Stimulated activated CD8-positive, alpha-beta memory T cell treated with anti-CD3 and anti-CD28 coated beads, Interleukin-15, amount 100 ng/mL, for 24 hours (primary cell): Measurements from ENCODE around the gene DPP6.
"Not testable (repeated sequence)": the region's sequence is repeated elsewhere in the genome, so short reads cannot be mapped to it uniquely, and the experiment has no call there.

Experiments used
- DNase-seq: peaks from one replicate; pipeline ENCODE4 v3.0.0-alpha.2; 2020; ENCODE audit warnings: low read depth

The DPP6 gene

DNA sequence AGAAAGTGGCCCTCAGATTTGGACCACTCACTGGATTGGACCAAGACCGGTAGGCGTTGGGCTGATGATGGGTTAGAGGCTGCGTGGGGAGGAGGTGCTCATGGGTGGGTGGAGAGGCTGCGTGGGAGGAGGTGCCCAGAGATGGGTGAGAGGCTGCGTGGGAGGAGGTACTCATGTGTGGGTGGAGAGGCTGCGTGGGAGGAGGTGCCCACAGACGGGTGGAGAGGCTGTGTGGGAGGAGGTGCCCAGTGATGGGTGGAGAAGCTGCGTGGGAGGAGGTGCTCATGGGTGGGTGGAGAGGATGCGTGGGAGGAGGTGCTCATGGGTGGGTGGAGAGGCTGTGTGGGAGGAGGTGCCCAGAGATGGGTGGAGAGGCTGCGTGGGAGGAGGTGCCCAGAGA is 604.4 kb downstream of the DPP6 start:
- no peak for DNase-seq

DNA sequence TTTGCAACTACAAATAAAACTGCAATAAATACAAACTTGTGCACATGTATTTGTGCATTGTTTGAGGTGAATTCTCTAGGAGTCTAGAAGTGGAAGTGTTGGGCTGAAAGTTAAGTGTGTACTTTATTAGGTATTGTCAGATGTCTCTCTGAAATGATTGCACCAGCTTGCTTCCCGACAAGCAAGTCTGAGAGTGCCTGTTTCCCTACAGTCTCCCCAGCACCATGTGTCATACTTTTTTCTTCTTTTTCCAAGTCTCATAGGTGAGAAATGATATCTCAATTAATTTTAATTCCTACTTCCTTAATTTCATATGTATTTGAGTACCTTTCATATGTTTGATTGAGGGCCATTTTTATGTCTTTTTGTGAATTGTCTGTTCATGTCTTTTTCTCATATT is 614.6 kb downstream of the DPP6 start:
- no peak for DNase-seq

DNA sequence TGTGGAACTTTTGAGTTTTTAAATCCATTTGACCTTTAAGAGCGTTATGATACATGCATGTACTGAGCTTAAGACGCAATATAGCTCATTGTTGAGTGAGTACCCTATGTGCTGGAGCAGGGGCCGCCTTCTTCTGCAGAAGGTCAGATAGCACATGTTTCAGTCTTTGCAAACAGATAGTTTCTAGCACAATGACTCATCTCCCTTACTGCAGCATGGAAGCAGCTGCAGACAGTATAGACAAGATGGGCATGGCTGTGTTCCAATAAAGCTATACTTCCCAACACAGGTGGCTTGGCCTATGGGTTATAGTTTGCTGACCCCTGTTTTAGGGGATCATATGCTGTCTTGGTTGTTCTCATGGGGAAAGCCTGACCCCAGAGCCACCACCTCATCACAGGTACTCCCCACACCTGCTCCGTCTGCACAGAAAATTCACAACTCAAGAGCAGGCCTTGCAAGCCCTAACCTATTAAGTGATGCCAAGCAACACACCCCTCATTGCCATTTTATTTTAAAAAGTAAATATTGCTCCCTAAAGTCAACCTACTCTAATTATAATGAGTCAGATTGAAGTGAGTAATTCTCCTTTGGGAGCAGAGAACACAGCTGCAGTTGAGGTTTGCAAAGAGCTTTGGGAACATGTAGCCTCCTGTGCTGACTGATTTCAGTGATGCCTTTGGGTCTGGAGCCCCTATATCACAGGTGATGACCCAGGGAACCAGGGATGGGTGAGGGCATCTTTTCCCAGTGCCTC is 620.6 kb downstream of the DPP6 start:
- no peak for DNase-seq

DNA sequence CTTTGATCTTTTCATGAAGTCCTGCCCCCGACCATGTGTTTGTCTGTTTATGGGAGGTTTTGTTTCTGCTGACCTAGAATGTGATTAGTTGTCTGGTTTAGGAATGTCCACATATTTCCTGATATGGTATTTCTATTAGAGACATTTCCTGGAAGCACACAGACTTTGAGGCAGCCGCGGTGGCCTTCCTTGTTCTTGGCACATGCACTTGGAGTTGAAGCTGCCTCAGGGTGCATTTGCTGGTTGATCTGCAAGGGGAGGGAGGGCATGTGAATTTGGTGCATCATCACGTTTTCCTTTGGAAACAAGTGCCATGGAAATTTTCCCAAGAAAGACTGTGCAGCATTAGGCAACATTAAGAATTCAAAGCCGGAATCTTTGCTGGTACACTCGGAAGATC is 622.0 kb downstream of the DPP6 start:
- no peak for DNase-seq

DNA sequence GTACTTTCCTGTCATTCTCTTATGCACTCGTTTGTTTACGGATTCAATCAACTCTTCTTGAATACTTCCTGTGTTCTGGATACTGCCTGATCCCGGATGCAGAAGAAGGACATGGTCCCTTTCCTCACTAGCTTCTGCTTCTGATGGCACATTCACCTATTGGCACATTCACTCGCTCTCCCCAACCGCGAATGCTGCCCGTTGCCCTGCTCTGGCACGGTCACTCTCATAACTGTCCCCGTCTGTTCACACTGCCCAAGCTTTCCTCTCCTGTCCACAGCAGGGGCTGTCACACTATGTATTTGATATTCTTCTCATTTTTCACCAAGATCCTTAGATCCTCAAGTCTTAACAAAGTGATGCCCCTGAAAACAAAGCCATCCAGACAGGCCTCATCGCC is 623.4 kb downstream of the DPP6 start:
- no peak for DNase-seq

DNA sequence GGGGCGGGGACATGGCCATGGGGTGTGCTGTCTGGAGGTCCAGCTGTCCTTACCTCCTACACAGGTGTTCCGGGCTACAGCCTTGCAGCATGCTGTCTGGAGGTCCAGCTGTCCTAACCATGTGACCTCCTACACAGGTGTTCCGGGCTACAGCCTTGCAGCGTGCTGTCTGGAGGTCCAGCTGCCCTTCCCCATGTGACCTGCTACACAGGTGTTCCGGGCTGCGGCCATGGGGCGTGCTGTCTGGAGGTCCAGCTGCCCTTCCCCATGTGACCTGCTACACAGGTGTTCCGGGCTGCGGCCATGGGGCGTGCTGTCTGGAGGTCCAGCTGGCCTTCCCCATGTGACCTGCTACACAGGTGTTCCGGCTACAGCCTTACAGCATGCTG is 623.8 kb downstream of the DPP6 start:
- not testable (repeated sequence) for DNase-seq

DNA sequence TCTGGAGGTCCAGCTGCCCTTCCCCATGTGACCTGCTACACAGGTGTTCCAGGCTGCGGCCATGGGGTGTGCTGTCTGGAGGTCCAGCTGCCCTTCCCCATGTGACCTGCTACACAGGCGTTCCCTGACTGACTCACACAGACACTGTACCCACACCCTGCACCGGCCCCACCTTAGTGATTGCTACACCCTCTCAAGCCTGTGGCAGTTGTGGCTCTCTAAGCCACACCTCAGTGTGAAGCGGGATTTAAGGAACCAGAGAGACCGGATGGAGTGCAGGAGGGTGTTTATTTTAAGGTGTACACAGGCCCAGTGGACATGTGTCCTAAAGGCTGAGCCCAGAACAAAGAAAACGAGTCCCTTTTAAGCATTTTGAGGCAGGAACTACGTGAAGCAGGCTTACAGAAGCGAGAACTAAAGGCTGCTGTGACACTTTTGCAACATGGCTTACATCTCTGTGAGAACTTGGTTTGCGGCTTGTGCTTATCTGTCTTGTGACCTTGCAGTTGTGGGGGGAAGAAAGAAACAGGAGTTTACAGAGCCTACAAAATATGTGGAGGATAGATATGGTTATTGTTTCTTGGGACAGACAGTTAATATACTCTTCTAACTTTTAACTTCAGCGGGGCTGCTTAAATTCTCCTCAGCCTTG is 624.4 kb downstream of the DPP6 start:
- no peak for DNase-seq

DNA sequence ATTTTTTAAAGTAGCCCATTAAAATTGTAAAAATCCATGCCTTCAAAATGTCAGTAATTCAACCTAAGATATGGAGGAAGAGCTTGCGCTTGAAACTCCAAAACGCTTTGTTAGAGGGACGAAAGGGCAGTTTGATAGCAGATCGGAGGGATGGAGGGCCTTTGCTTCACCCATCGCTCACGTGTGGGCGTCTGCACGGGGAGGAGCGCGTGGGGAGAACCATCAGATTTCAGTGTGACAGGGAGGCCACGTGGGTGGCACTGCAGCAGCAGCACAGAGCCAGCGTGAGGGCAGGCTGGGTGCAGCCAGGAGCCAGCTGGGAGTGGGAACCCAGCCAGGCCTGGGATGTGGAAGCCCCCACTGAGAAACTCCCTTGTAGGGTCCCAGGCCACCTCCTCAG is 625.3 kb downstream of the DPP6 start:
- DNase-seq, result no peak

DNA sequence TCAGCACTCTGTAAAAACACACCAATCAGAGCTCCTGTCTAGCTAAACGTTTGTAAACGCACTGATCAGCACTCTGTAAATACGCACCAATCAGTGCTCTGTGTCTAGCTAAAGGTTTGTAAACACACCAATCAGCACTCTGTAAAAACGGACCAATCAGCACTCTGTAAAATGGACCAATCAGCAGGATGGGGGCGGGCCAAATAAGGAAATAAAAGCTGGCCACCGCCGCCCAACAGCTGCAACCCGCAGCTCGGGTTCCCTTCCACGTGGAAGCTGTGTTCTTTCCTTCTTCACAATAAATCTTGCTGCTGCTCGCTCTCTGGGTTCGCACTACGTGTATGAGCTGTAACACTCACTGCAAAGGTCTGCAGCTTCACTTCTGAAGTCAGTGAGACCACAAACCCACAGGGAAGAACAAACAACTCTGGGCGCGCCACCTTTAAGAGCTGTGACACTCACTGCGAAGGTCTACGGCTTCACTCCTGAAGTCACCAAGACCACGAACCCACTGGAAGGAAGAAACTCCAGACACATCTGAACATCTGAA is 625.9 kb downstream of the DPP6 start:
- DNase-seq, result not testable (repeated sequence)

DNA sequence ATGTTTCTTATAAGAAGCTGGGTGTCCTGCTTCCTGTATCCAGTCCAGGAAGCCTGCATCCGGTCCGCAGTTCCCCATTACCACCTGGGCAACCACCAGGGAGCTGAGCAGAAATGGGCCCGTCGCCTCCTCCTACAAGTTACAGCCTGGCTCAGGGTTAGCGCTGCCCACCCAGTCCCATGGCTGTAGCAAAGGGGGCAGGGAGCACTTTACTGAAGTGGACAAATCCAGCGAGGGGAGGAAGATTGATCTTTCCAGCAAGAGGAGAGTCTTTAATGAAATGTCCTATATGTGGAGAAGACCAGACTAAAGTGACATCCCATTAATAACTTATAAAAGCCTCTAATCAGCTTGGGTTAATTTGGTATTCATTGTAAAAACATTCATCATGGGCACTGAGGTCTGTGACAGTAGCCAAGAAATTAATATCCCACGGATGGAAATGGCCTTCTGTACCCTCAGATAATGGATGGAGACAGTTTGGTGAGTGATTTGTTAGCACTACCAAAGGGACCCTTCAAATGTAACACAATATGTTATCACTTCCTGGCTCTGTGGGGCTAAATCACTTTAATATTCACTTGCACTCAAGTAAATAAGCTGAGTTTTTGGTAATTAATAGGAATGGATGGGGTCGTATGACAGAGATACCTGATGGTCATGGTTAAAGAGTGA is 627.3 kb downstream of the DPP6 start:
- no peak for DNase-seq

DNA sequence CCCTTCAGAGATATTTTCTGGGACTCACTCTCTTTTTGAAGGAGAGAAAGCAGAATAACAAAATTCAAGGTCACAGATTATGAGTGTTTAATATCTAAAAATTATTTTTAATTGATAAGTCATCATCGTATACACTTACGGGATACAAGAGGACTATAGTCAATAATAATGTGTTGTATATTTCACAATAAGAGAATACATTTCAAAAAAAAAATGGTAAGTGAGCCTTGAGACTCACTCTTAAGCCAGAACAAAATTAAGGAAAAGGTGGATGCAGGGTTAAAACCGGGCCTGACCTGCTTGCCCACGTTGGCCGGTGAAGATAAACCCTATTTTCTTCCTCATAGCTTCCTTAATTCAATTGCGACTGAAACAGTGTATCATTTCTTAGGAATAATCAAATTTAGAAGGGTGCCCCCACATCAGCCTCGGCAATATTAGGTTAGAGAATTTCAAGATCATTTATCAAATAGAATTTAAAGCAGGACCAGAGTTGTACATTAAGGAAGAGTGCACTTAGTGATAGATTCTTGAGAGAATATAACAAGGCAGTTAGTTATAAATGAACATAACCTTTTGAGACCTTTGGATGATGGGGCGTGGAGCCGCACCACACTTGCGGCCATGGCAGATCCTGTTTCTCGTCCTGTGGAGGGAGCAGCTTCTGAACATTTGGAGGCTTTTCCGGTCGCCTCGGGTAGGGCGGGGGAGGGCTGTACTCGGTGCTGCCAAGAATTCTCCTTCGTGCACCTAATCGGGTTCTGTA is 628.9 kb downstream of the DPP6 start:
- no peak for DNase-seq

DNA sequence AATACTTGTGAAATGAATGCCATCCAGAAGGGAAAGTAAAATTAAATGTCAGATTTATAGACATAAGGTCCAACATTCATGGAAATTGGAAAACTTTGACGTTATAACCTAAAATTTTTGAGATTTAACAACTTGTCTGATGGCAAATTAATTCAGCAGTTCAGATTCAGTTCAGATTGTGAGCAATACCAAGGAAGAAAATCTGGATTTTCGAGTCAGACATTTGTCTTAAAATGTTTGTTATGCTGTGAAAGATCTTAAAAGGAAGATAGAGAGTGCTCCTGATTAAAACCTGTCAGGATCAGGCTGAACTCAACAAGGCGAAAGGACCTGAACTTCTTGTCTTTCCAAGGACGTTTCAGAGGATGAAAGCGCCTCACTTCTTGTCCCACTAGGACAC is 629.8 kb downstream of the DPP6 start:
- no peak for DNase-seq

DNA sequence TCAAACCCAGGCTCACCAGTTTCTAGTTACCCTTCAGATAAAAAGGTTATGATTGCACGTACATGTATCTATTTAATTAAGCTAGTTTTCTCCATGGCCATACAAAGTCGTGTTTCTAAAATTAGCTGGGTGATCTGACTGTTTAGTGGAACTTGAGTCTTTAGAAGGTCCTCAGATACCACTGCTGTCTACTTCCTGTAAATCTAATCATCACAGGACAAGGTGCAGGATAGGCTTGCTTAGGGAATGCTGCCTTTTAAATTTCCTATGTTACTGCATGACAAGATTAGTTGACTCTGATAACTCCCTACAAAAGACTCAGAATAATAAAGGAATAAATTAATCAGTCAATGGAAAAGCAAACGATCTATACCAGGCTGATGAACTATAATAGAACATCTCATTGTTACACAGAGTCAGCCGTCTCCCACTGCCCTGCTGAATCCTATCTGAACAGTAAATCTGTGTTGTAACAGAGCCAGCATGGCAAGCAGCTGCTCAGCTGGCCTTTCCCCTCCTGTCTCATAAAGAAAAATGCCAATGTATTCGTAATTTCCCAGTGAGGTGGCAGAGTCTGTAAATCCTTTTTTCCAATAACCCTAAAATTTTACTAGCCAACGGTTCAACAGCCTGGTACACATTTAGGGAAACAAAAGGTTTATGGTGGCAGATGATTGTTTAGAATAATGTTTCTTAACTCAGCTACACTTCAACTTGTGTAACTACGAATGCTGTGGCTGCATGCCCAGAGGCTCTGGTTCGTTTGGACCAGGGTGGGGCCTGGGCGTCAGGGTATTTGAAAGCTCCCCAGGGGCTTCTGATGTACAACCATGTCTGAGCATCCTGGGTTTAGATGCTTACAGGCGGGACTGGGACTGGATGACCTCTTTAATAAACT is 632.7 kb downstream of the DPP6 start:
- no peak for DNase-seq

DNA sequence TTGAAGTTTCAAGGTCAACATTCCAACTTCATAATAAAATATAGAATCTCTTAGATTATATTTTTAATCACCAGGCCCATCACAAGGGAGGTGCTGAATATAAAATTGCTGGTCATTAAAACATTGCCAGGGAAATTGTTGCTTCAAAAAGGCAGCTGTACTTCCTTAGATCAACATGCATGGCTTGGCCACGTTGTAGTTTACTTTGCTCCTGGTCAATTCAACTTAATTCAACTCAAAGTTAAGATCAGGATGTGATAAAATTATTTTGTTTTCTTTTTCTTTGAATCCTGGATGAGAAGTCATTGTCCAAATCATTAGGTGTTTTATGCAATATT is 633.3 kb downstream of the DPP6 start:
- no peak for DNase-seq

DNA sequence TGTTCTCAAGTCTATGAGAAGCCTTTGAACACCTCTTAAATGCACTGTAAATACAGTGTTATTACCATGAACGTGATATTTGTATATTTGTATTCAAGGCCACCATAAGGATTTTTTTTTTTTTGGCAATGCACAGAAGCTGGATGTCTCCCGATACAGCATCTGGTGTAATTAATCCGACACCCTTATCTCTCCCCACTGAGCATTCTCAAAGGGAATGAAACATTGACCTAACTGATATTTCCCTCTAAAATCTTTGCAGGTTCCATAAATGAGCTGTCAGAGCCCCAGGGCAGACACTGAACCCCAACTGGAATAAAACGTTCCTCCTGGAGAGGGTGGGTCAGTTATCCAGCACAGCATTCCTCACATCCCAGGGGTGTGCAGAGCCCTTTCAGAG is 634.1 kb downstream of the DPP6 start:
- no peak for DNase-seq

DNA sequence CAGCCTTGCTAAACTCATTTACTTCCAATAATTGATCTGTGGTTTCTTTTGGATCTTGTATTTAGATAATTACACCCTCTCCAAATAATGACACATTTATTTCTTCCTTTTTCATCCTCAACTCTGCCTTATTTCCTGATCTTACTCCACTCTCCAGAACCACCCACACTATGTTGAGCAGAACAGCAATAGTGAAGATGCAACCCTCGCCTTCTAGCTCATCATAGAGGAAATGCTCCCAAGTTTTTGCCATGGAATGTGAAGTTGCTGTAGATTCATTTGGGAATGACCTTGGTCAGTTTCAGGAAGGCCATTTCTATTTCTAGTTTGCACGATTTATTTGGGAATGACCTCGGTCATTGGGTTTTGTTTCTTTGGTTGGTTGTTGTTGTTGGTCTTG is 636.8 kb downstream of the DPP6 start:
- DNase-seq, result no peak

DNA sequence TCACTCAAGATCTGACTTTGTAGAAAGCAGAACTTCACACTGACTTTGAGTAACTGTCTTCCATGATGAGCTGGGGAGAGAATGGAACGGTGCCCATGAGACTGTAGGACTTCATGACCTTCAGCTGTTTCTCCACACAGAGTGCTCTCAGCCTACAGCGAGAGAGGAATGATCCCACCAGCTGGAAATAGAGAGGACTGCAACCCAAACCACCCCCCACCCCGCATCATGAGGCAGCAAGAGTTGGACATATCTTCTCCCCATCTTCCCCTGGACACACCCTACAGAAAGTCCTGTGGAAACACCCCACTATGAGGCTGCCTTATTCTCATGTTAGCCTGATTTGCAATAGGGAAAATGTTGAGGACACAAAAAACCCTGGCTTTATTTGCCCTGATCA is 638.2 kb downstream of the DPP6 start:
- no peak for DNase-seq

DNA sequence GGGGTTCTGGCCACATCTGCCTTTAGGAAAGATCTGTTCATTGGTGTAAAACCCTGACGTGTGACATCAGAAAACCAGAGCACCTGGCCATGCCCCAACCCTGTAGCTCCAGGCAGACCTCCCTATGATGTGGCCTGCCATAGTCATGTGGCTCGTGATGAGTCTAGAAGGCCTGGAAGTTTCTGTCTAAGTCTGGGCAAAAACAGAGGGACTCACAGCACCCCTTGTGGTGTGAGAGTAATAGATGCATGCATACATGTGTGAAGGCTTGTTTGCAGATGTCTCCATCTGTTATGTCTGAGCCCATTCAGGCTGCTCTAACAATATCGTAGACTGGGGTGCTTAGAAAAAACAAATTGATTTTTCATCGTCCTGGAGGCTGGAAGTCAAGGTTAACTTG is 641.5 kb downstream of the DPP6 start:
- DNase-seq, result no peak

DNA sequence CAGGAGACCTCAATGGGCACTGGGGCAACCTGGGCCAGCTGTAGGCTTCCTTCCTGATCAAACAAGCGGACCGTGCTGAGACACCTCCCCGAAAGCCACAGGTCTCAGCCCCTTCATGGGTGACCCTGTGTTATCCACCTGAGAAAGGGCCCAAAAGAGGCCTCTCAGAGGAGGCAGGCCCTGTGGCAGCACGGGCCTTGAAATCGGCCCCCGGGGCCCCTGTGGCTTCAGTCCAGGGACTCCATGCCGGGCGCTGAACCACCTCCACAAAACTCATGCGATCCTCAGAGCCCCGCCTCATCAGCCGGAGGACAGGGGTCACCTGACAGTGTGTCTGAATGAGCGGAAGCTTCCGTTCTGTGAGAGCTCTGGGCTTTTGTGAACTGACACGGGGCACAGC is 643.6 kb downstream of the DPP6 start:
- no peak for DNase-seq

DNA sequence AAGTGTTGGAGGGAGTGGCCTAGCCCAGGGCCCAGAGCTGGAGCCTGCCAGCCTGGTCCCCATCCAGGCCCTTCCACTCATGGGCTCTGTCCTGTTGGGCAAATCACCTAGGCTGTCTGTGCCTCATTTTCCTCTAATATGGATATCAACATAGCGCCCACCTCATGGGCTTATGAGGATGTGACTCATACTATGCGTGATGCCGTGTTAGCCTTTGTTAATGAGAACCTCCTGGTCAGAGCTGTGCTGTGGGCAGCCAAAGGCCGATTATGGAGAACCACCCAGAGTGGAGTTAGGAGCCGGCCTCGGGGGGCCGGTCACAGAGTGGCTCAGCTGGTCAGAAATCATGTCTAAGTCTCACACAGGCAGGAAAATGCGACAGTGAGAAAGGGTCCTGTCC is 644.4 kb downstream of the DPP6 start:
- DNase-seq, result no peak

DNA sequence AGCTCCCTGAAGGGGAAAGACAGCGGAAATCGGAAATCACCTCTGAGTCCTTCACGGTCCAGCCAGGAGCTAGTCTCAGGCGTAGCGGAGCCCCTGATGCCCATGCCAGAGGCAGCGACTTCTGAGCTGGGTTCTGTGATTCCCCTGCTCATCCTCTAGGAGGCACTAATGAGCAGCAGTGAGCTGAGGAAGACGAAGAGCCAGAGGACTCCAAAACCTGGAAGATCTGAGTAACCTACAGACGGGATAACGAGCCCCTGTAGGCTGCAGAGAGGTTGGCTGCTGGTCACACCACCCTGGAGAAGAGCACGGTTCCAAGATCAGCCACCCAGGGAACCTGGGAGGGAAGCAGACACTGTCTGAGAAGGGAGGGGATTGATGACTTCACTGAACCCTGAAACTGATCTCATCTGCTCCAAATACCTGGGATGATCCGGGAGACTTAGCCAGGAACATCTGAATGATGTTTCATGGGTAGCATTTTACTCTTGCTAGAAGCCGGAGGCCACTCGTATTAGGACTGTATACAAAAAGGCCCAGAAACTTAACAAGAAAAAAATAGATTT is 646.6 kb downstream of the DPP6 start:
- no peak for DNase-seq
